RCC 7860 (cell line): ENCODE measurements around the gene CYP8B1.

ENCODE experiments used
- DNase-seq: peaks from one replicate; pipeline ENCODE4 v3.0.0-alpha.2; 2015; ENCODE audit warnings: low spot score
- FAIRE-seq: peaks from 2 replicates; lab custom pipeline; 2012; peaks lifted over from hg19 to GRCh38; lab: Jason Lieb, UNC

Gene CYP8B1

DNA sequence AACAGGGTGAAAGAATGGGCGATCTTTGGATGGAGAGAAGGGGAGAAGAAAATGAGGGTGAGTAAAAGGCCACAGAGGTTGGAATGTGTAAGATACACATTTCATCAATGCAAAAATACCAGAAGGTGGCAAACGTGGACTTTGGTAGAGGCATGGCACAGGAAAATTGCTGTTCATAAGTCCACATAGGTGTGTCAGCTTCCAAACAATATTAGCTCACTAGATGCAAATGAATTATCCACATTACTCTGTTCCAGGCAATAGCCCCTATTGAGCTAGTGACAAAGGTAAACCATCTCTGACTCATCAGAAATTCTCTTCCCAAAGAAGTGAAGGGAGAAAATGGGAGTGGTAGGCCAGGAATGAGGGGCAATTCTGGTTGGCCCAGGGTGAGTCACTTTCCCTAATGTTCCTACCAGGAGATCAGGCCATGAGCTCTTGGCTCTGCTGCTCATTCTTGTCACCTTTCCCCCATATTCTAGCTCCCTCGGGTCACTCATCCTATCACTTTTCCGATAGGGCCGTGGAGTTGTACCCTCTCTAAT is 46.5 kb downstream of the CYP8B1 start:
- DNase-seq = no peak
- no peak for FAIRE-seq

DNA sequence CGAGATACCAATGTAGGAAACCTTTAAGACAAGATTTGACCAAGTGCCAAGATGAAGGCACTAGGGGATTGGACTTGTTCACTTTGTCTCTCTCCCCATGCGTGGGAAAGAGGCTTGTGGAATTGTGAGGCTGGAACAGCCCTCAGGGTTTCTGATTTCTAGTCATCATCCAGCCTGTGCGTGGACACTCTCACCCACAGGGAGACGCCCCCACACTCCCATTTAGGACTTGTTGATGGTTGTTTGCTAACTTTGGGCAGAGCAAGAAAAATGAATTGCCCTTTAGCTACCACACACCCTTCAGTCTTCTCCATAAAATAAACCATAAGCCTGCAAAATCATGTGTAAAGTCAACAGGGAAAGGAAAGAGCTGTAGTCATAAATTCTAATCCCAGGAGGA is 48.0 kb downstream of the CYP8B1 start:
- no peak for DNase-seq
- no peak for FAIRE-seq

DNA sequence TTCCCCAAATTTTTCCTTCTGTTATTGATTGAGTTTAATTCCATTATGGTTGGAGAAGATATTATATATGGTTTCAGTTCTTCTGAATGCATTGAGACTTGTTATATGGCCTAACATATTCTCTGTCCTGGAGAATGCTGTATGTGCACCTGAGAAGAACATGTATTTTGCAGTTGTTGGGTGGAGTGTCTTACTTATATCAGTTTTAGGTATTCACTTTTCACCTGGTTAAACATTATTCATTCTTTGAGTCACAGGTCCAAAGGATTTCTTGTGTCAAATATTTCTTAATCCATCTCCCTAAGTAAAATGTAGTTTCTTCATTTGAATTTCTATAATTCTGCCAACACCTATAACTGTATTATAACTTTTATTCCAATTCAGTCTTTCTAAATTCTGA is 48.7 kb downstream of the CYP8B1 start:
- DNase-seq = no peak
- no peak for FAIRE-seq

DNA sequence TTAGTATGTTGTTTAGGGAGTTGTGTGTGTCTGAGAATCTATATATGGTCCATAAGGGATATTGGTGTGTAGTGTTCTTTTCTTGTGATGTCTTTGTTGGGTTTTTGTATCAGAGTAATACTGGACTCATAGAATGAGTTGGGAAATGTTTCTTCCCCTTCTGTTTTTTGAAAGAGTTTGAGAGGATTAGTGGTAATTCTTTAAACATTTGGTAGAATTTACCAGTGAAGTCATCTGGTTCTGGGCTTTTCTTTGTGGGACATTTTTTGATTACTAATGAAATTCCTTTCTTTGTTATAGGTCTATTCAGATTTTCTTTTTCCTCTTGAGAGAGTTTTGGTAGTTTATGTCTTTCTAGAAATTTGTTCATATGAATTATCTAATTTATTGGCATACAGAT is 49.5 kb downstream of the CYP8B1 start:
- no peak for FAIRE-seq

DNA sequence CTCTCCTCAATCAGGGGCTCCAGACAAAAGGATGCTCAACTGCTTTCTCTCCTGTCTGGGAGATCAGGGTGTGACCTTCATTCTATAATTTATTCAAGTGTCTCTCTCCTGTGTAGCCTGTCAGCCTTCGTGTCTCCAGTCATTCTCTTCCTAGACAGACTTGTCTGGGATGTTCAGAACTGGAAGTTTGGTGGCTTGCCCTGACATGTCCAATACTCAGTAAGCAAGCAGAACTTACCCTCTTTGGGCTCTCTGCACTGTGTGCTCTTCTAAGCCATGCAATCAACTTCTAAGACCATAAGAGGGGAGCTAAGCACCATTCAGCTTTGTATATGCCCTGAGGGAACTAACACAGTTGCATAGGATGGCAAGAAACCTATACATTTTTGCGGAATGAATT is 52.3 kb downstream of the CYP8B1 start:
- FAIRE-seq (no peak), DNase-seq (no peak)

More for the DNA sequence above, 49.5 kb downstream of the CYP8B1 start:
- no peak for DNase-seq

DNA sequence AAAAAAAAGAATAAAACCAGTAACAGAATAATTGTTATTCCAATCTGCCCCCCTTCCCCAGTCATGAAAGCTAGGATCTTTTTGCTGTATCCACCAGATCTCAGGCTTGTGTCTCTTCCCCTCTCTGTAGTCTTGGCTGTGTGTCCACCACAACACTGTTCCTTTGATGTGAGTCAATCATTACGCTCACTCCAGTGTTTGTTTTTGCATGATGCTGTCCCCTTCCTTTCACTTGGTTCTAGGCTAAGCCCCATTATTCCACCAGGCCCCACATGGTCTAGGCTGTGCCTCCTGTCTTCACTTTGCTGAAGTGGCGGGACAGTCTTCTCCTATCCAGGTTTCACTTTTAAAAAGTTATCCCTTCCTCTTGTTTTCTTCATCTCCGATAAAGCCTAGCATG is 52.9 kb downstream of the CYP8B1 start:
- no peak for DNase-seq
- FAIRE-seq = no peak
